Measurements from ENCODE around the gene PRKG1. TPM values are rescaled to one million over a fixed set of nuclear protein-coding genes. Genes with fewer than 3 reads are reported as not detected.

PRKG1 gene
- total and polyA plus RNA-seq, 2 of the 4 experiments (the other 2 are of a cell fraction) = 3.5 to 18.3 TPM

GRCh38 chr10:51897560-51897959 lies 823.3 kb downstream of the PRKG1 start:
- Histone ChIP-seq H4K8ac (ENCODE audit: low read depth in 2 of 2, low read length in 2 of 2) (no peak overlapping the region), H2BK5ac (ENCODE audit: low read depth, low read length, poor library complexity, severe bottlenecking) (no peak overlapping the region), H3K4me2 (ENCODE audit: low read depth, low read length) (no peak overlapping the region), H3K4me3 (ENCODE audit: insufficient read depth, low read depth, low read length) (no peak overlapping the region), H4K20me1 (ENCODE audit: insufficient read depth, low read length) (no peaks in the 10 kb centered on the region), H3K4me1 (ENCODE audit: control insufficient read depth, insufficient read depth, low read length) (peaks cover 4% of the 10 kb centered on the region; the same call in 1 of the 2 replicates), H3K4ac (ENCODE audit: low read depth, low read length) (no peak overlapping the region), H3K14ac (replicated peaks; ENCODE audit: low read depth, low read length) (no peak overlapping the region), H3K27ac (ENCODE audit: insufficient read depth, low read length) (no peak overlapping the region), H2AFZ (replicated peaks; ENCODE audit: low read length, poor library complexity) (no peak overlapping the region), H4K5ac (ENCODE audit: low read depth, low read length) (no peak overlapping the region), H3K18ac (ENCODE audit: low read depth, low read length) (no peak overlapping the region), H2BK20ac (ENCODE audit: low read depth, low read length) (no peak overlapping the region), H4K91ac (ENCODE audit: insufficient read depth, low read depth, low read length) (no peak overlapping the region), H3K9me3 (ENCODE audit: control insufficient read depth, insufficient read depth, low read length) (no peaks in the 10 kb centered on the region), H3K56ac (ENCODE audit: extremely low read depth, insufficient read depth, low read length) (no peak overlapping the region), H3K79me1 (ENCODE audit: low read depth in 1 of 2, low read length in 2 of 2) (peaks cover 0 to 3% of the 10 kb centered on the region in 2 experiments; a peak in 1 of 4 replicates), H2BK15ac (ENCODE audit: low read depth, low read length) (no peak overlapping the region), H2AK5ac (ENCODE audit: low read depth, low read length) (no peak overlapping the region), H3K23ac (ENCODE audit: low read depth, low read length) (no peak overlapping the region; the same call in 1 of the 2 replicates), H3K9ac (ENCODE audit: low read depth, low read length) (no peak overlapping the region), H2AK9ac (replicated peaks; ENCODE audit: low read depth, low read length, poor library complexity) (no peak overlapping the region), H3K27me3 (ENCODE audit: control insufficient read depth, insufficient read depth, low read length) (no peaks in the 10 kb centered on the region), H3K9me1 (ENCODE audit: insufficient read depth, low read length) (no peaks in the 10 kb centered on the region), H2BK120ac (ENCODE audit: low read depth, low read length) (no peak overlapping the region), H3K36me3 (ENCODE audit: control insufficient read depth, insufficient read depth, low read length) (no peaks in the 10 kb centered on the region)
- ATAC-seq (ENCODE audit: low read depth) (no peak), DNase-seq (no peak)
- TF ChIP-seq RCOR1 (IDR thresholded peaks at IDR 0.05; ENCODE audit: insufficient replicate concordance, low read length) = no peak
- POLR2A ChIA-PET (ENCODE audit: unreplicated experiment) = no interaction called here
- dilution Hi-C loops (cut with HindIII; ENCODE audit: low sequenced_read_pairs, unreplicated experiment) = no loop called here
- CTCF ChIA-PET = interaction anchor here (0.6 kb wide), 1 partner anchor 10 kb away, joined by 3 read pairs; no protein-coding TSS in a partner anchor
- WGBS, 2 experiments (ENCODE audit: extremely low coverage in 2 of 2, insufficient read length in 1 of 2) = no CpG with 5 or more reads among the region's 1 CpG
- in situ Hi-C loops (cut with MboI; ENCODE audit: low sequenced_read_pairs) = no loop called here
- BruUV-seq (replicated peaks) = no TSS peak
- intact Hi-C loops (cut with micrococcal nuclease) = loop anchor here (5.0 kb wide), 1 partner anchor 40 kb away; no protein-coding TSS in a partner anchor
